HAP-1 (cell line): ENCODE results near the gene G6PC1.
"Not testable (repeated sequence)": the region's sequence is repeated elsewhere in the genome, so short reads cannot be mapped to it uniquely, and the experiment has no call there.

ENCODE experiments used
- DNase-seq, 2 experiments: peaks; one replicate each; pipeline ENCODE4 v3.0.0-alpha.2; 2016 to 2020; ENCODE audit warnings: low spot score in 2 of 2
- H3K27me3 ChIP-seq: fragments of 250-450 bp; sonication (Bioruptor Pico); 2 replicates; pipeline ENCODE4 v1.5.1; 2020; ENCODE audit warnings: low read depth, mild to moderate bottlenecking, moderate library complexity
- H3K36me3 ChIP-seq: fragments of 250-450 bp; sonication (Bioruptor Pico); replicated peaks from 2 replicates; pipeline ENCODE4 v1.5.1; 2020; ENCODE audit warnings: mild to moderate bottlenecking
- H3K4me1 ChIP-seq: fragments of 250-450 bp; sonication (Bioruptor Pico); 2 replicates; pipeline ENCODE4 v1.5.1; 2020; ENCODE audit warnings: mild to moderate bottlenecking
- H3K4me3 ChIP-seq: fragments of 250-450 bp; sonication (Bioruptor Pico); 2 replicates; pipeline ENCODE4 v1.5.1; 2020; ENCODE audit warnings: mild to moderate bottlenecking, moderate library complexity
- H3K9me3 ChIP-seq: fragments of 250-450 bp; sonication (Bioruptor Pico); 2 replicates; pipeline ENCODE4 v1.5.1; 2020; ENCODE audit warnings: mild to moderate bottlenecking, moderate library complexity
- in situ Hi-C: fragments of 300-500 bp; cut with MboI; formaldehyde crosslinking; loops from 3 replicates; pipeline ENCODE4 v1.14.3; 2020; ENCODE audit warnings: low sequenced_read_pairs, inconsistent platforms, mixed read lengths

G6PC1 gene

DNA sequence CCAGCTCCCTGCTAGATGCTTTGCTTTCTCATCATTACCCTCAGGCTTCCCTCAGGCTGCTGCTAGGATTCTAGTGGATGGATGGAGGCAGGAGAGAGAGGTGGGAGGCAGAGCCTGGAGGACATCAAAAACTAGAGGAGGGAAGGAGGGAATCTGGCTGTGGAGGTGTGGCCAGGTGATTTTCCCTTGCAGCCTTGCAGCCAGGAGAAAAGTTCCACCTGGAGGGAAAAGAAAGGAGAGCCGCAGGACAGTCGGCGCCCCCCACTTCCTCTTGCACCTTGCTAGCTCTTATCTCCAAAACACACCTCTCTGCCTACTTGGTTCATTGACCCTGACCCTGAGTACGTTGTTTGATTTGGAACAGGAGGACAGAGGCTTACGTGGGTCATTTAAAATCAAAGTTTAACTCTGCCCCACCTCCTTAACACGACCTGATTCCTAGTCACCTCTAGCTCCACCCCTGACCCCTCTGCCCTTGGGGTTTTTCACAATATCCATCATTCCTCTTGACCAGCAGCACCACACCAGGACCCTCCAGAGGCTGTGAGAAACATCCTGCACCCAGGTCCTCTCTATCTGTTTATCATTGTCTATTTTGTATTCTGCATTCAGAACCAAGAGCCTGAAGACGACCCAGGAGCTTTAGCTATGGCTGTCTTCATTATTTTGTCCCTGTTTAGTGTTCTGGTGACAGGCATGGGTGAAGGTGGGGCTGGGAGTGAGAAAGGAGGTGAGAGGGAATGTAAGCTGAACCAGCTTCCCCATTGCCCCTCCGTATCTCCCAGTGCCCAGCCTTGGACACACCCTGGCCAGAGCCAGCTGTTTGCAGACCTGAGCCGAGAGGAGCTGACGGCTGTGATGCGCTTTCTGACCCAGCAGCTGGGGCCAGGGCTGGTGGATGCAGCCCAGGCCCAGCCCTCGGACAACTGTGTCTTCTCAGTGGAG is 33.7 kb upstream of the G6PC1 start:
- H3K27me3 ChIP-seq: peaks cover 3% of the 10 kb centered on the region; the same call in 1 of the 2 replicates
- in situ Hi-C loops: no loop called here
- H3K4me3 ChIP-seq: no peak overlapping the region
- H3K4me1 ChIP-seq: no peaks in the 10 kb centered on the region
- peaks cover 7% of the 10 kb centered on the region for H3K9me3 ChIP-seq
- no peaks in the 10 kb centered on the region for H3K36me3 ChIP-seq
- DNase-seq: no peak

DNA sequence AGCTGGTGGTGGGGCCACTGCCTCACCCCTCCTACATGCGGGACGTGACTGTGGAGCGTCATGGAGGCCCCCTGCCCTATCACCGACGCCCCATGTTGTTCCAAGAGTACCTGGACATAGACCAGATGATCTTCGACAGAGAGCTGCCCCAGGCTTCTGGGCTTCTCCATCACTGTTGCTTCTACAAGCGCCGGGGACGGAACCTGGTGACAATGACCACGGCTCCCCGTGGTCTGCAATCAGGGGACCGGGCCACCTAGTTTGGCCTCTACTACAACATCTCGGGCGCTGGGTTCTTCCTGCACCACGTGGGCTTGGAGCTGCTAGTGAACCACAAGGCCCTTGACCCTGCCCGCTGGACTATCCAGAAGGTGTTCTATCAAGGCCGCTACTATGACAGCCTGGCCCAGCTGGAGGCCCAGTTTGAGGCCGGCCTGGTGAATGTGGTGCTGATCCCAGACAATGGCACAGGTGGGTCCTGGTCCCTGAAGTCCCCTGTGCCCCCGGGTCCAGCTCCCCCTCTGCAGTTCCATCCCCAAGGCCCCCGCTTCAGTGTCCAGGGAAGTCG is 32.8 kb upstream of the G6PC1 start:
- in situ Hi-C loops, H3K36me3 ChIP-seq, DNase-seq, H3K4me3 ChIP-seq, H3K27me3 ChIP-seq, H3K9me3 ChIP-seq, H3K4me1 ChIP-seq: not testable (repeated sequence)

DNA sequence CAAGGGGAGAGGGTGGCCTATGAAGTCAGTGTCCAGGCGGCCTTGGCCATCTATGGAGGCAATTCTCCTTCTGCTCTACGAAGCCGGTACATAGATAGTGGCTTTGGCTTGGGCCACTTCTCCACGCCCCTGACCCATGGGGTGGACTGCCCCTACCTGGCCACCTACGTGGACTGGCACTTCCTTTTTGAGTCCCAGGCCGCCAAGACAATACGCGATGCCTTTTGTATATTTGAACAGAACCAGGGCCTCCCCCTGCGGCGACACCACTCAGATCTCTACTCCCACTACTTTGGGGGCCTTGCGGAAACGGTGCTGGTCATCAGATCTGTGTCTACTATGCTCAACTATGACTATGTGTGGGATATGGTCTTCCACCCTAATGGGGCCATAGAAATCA is 32.3 kb upstream of the G6PC1 start:
- Histone ChIP-seq H3K4me3 (no peak overlapping the region), H3K4me1 (no peaks in the 10 kb centered on the region), H3K9me3 (peaks cover 7% of the 10 kb centered on the region), H3K36me3 (no peaks in the 10 kb centered on the region), H3K27me3 (peaks cover 2% of the 10 kb centered on the region; the same call in 1 of the 2 replicates)
- in situ Hi-C loops: no loop called here
- DNase-seq: no peak

DNA sequence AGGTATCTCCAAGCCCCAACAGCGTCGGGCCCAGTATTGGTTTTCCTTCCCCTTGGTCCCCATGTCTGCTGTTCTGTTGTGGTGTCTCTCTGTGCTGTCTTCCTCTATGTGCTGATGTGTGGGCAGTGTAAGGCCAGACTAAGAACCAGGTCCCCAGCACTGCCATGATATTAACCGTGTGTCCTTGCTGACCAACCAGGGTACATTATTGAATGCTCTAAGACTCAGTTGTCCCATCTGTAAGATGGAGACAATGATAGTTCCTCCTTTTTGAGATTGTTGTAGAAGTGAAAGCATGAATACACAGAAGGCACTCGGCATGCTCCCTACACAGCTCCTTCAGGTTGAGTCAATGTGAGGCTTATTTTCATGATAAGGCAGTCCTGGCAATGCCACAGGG is 29.0 kb upstream of the G6PC1 start:
- Histone ChIP-seq H3K4me3 (no peak overlapping the region), H3K36me3 (no peaks in the 10 kb centered on the region), H3K27me3 (no peaks in the 10 kb centered on the region), H3K4me1 (no peaks in the 10 kb centered on the region), H3K9me3 (peaks cover 7% of the 10 kb centered on the region)
- DNase-seq: no peak
- in situ Hi-C loops: no loop called here

DNA sequence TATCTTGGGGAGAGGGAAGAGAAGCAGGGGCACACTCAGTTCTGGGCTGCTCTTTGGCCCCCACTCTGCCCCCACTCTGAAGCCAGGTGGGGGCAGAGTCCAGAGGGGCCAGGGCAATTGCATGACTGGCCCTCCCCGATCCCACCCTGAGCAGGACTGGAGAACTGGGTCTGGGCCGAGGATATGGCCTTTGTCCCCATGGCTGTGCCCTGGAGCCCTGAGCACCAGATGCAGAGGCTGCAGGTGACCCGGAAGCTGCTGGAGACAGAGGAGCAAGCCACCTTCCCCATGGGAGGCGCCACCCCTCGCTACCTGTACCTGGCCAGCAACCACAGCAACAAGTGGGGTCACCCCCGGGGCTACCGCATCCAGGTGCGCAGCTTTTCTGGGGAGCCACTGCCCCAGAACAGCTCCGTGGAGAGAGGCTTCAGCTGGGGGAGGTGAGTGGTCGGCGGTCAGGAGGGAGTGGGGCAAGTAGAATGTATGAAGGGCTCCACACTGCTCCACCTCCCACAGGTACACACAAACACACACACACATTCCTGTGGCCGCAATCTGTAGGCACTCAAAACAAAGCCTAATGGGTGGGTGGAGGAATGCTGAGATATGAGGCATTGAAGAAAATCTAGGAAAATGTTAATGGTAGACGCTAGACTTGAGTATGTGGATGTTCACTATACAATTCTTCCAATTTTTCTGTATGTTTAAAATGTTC is 28.2 kb upstream of the G6PC1 start:
- no peaks in the 10 kb centered on the region for H3K36me3 ChIP-seq
- no peak overlapping the region for H3K4me3 ChIP-seq
- in situ Hi-C loops: no loop called here
- peaks cover 7% of the 10 kb centered on the region for H3K9me3 ChIP-seq
- H3K27me3 ChIP-seq: no peaks in the 10 kb centered on the region
- H3K4me1 ChIP-seq: no peaks in the 10 kb centered on the region
- DNase-seq: no peak

DNA sequence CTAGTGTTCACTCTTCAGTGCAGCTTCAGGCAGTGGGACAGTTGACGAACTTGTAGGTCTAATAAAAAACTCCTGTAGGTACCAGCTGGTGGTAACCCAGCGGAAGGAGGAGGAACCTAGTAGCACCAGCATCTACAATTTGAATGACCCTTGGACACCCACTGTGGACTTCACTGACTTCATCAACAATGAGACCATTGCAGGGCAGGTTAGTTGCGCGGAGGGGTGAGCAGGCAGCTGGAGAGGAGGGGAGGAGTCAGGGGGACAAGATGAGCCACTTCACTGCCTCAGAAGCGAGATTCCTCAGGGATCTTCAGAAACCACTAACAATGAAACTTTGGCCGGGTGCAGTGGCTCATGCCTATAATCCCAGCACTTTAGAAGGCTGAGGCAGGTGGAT is 27.3 kb upstream of the G6PC1 start:
- in situ Hi-C loops: no loop called here
- Histone ChIP-seq H3K9me3 (peaks cover 7% of the 10 kb centered on the region), H3K4me3 (no peak overlapping the region), H3K27me3 (no peaks in the 10 kb centered on the region), H3K4me1 (no peaks in the 10 kb centered on the region), H3K36me3 (no peaks in the 10 kb centered on the region)
- no peak for DNase-seq

DNA sequence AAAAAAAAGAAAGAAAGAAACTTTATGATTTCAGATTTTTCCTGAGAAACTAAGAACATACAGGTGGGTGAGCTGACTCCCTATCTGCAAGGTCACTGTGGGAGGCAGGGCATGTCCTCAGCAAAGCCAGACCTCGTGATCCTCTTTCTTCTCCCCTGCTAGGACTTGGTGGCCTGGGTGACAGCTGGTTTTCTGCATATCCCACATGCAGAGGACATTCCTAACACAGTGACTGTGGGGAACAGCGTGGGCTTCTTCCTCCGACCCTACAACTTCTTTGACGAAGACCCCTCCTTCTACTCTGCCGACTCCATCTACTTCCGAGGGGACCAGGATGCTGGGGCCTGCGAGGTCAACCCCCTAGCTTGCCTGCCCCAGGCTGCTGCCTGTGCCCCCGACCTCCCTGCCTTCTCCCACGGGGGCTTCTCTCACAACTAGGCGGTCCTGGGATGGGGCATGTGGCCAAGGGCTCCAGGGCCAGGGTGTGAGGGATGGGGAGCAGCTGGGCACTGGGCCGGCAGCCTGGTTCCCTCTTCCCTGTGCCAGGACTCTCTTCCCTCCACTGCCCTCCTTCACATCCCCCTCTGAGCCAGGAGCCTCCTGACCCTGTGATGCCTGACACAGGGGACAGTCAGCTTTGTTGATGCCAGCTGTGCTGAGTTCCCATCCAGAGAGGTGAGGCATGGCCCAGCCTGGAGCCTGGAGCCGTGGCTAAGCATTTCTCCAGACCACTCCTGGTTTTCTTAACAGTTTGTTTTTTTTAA is 26.5 kb upstream of the G6PC1 start:
- in situ Hi-C loops, H3K4me3 ChIP-seq, H3K9me3 ChIP-seq, H3K27me3 ChIP-seq, H3K36me3 ChIP-seq, H3K4me1 ChIP-seq, DNase-seq: not testable (repeated sequence)

DNA sequence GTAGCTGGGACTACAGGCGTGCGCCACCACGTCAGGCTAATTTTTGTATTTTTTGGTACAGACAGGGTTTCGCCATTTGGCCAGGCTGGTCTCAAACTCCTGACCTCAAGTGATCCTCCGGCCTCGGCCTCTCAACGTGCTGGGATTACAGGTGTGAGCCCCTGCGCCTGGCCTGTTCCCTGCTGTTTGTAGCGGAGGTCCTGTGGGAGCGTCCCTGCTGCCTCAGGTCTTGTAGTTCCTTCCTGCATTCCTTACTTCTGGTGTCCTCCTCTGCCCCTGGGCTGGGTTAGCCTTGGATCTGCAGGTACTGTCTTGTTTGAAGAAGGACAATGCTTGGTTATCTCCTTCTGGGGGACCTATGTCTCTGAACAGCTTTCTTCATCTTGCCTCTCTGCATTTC is 23.6 kb upstream of the G6PC1 start:
- Histone ChIP-seq H3K9me3 (no peaks in the 10 kb centered on the region), H3K36me3 (no peaks in the 10 kb centered on the region), H3K4me1 (no peaks in the 10 kb centered on the region), H3K27me3 (no peaks in the 10 kb centered on the region), H3K4me3 (no peak overlapping the region)
- no peak for DNase-seq
- in situ Hi-C loops: no loop called here

DNA sequence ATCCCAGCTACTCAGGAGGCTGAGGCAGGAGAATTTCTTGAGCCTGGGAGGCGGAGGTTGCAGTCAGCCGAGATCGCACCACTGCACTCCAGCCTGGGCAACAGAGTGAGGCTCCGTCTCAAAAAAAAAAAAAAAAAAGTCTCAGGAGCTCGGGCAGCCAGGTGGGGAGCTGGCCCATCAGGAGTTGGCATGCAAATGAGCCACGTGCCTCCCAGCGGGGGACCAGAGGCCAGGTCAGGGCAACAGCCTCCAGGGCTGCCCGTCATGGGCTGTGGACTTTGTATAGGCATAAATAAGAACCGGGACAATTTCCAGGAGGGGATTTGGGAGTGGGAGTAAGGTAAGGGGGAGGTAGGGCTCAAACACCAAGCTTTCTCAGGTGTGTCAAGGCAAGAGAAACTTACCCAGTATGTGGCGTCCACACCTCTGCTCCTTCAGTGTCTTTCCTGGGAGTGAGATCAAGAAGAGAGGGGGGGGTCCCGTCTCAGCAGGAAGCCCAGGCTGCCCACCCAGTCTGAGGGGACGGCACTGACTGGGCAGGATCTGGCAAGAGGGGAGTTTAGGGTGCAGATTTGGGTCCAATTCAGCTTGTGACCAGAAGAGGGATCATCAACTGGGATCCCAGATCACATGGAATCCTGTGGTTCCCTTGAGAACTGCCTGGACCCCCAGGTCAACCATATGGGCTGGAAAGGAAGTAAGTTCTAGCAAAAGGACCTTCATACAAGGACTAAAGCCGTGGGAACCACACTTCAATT is 22.3 kb upstream of the G6PC1 start:
- in situ Hi-C loops: no loop called here

DNA sequence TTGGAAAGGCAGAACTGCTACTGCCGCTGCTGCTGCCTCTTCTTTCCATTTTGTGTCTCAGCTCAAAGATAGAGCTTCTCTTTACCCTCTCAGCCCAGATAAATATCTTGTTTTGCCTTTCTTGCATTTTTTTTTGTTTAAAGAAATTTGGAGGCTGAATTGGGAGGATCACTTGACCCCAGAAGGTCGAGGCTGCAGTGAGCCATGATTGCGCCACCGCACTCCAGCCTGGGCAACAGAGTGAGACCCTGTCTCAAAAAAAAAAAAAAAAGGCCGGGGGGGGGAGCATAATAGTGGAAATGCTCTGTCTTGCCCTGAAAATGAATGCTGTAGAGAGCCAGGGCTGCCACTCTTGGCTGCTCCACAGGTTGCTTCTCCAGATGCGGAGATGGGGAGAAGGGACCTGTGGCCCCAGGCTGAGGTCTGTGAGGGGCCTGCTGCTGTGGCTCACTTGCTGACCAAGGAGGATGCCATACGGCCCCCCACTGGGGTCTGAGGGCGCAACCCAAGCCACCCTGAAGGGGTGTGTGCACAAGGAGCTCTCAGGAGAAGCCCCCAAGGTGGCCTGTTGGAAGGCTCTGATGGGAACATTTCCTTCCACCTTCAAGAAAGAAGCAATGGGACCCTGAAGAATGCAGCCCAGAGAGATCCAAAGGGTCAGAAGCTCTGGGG is 21.5 kb upstream of the G6PC1 start:
- Histone ChIP-seq H3K27me3 (no peaks in the 10 kb centered on the region), H3K4me3 (no peak overlapping the region), H3K36me3 (no peaks in the 10 kb centered on the region), H3K9me3 (no peaks in the 10 kb centered on the region), H3K4me1 (no peaks in the 10 kb centered on the region)
- in situ Hi-C loops: no loop called here
- no peak for DNase-seq

More for the DNA sequence above, 22.3 kb upstream of the G6PC1 start:
- Histone ChIP-seq H3K36me3 (no peaks in the 10 kb centered on the region), H3K27me3 (no peaks in the 10 kb centered on the region), H3K4me3 (no peak overlapping the region), H3K4me1 (no peaks in the 10 kb centered on the region), H3K9me3 (no peaks in the 10 kb centered on the region)
- no peak for DNase-seq

DNA sequence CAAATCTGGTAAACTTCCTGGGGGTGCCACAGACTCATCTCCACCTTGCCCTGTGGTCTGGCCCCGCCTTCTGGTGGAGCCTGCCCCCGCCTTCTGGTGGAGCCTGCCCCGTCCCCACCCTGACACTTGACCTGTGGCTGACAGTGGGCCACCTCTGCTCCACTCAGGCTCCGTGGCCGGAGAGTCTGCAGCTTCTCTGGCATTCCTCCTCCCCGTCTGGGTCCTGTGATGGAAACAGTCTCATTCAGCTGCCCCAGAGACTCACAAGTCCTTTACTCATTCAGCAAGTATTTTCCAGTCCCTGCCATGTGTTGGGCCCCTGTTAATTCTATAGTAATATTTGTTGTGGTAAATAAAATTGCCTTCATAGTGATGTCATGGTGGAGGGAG is 21.0 kb upstream of the G6PC1 start:
- H3K4me1 ChIP-seq: no peaks in the 10 kb centered on the region
- H3K4me3 ChIP-seq: no peak overlapping the region
- no peaks in the 10 kb centered on the region for H3K9me3 ChIP-seq
- H3K36me3 ChIP-seq: no peaks in the 10 kb centered on the region
- DNase-seq: no peak
- in situ Hi-C loops: no loop called here
- H3K27me3 ChIP-seq: no peaks in the 10 kb centered on the region

DNA sequence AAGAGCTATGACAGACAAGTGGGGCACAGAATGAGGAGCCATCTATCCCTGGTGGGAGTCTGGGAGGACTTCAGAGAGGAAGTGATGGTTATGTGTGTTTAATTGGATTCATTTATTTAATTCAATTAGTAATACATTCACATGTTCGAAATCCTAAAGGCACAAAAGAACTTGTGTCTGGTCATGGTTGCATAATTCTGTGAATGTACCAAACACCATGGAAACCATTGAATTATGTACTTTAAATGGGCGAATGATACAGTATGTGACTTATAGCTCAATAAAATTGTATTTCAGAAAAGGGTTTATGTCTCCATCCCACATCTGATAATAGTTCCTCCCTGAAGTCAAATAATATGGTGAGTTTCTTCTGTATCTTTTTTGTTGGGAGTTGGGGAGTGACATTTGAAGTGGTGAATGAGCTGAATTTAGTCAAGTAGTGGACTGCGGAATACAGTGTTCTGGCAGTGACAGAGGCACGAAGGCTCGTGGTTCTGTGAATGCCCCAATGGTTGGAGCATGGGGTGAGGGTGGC is 19.8 kb upstream of the G6PC1 start:
- no peaks in the 10 kb centered on the region for H3K27me3 ChIP-seq
- no peak for DNase-seq
- no peaks in the 10 kb centered on the region for H3K4me1 ChIP-seq
- in situ Hi-C loops: no loop called here
- H3K4me3 ChIP-seq: no peak overlapping the region
- H3K36me3 ChIP-seq: no peaks in the 10 kb centered on the region
- H3K9me3 ChIP-seq: no peaks in the 10 kb centered on the region
